ENCODE data around the gene PRPS1. TPM values are rescaled to one million over a fixed set of nuclear protein-coding genes. Genes with fewer than 3 reads are reported as not detected.

PRPS1 gene
- total and polyA plus RNA-seq, 9 of the 15 experiments (the other 6 are each of a cell fraction or from before 2014, with no cell fraction given): 47.8 to 175 (median 79.6) TPM

- Histone ChIP-seq H3K36me3 (ENCODE audit: control insufficient read depth, insufficient read depth, low read length) (peaks cover 20% of the 10 kb centered on the region), H3K9me1 (ENCODE audit: control insufficient read depth, insufficient read depth, low read length) (no peaks in the 10 kb centered on the region), H4K20me1 (replicated peaks; ENCODE audit: control insufficient read depth, insufficient read depth, low read length) (peaks cover 6% of the 10 kb centered on the region; the same call in 1 of the 2 replicates), H2AFZ (ENCODE audit: low read depth, low read length) (no peak overlapping the region), H3K27ac (ENCODE audit: extremely low read depth, low read depth, low read length) (no peak overlapping the region), H3K9me3 (replicated peaks; ENCODE audit: control insufficient read depth, insufficient read depth, low read depth, low read length) (no peaks in the 10 kb centered on the region), H3K4me2 (ENCODE audit: insufficient read depth, low read length) (no peak overlapping the region), H3K4me3 (no peak overlapping the region), H3K4me1 (replicated peaks in 1 of 2; ENCODE audit: control insufficient read depth in 2 of 2, insufficient read depth in 2 of 2, low read length in 2 of 2) (peaks cover 0 to 6% of the 10 kb centered on the region in 2 experiments; a peak in 4 of 5 replicates), H3K27me3 (ENCODE audit: control insufficient read depth in 2 of 2, insufficient read depth in 2 of 2, low read length in 2 of 2) (no peaks in the 10 kb centered on the region), H3K9ac (ENCODE audit: insufficient read depth in 1 of 2, low read depth in 2 of 2, low read length in 2 of 2) (no peak overlapping the region), H3K79me2 (ENCODE audit: control insufficient read depth, insufficient read depth, low read length) (peaks cover 77% of the 10 kb centered on the region)
- POLR2A ChIA-PET: interaction anchor here (0.7 to 1.4 kb wide), 2 partner anchors 52 to 452 kb away, joined by 3 to 4 read pairs; no protein-coding TSS in a partner anchor
- WGBS (ENCODE audit: insufficient coverage, low coverage, missing lambda C conversion rate): 90% methylated on average over 1 of the region's 1 CpG
- DNase-seq (ENCODE audit: extremely low read depth in 1 of 4, low spot score in 3 of 4): no peak
- FAIRE-seq: no peak
- in situ Hi-C loops (cut with MboI) (no loop called here), intact Hi-C loops (cut with micrococcal nuclease) (no loop called here)
- BruUV-seq (replicated peaks): no TSS peak
- TF ChIP-seq CCNT2 (IDR thresholded peaks at IDR 0.05; ENCODE audit: borderline replicate concordance, extremely low read depth, insufficient read length, low read depth, low read length) (no peak), THAP7 (CRISPR knock-in tag; IDR thresholded peaks at IDR 0.05) (no peak), ZHX1 (conservative IDR thresholded peaks at IDR 0.05; ENCODE audit: low read length) (no peak), NR2C2 (CRISPR knock-in tag; IDR thresholded peaks at IDR 0.05) (no peak), NR2C2 (tag; IDR thresholded peaks at IDR 0.05) (no peak), ZNF282 (CRISPR knock-in tag; IDR thresholded peaks at IDR 0.05) (no peak), ETS2 (tag; IDR thresholded peaks at IDR 0.05; ENCODE audit: borderline replicate concordance, poor library complexity, severe bottlenecking) (no peak), IRF2 (CRISPR knock-in tag; IDR thresholded peaks at IDR 0.05) (no peak), YBX1 (IDR thresholded peaks at IDR 0.05) (no peak), CSDE1 (IDR thresholded peaks at IDR 0.05) (no peak), MNT (conservative IDR thresholded peaks at IDR 0.05) (no peak), ZKSCAN1 (IDR thresholded peaks at IDR 0.05; ENCODE audit: low read depth, low read length) (no peak), TEAD4 (IDR thresholded peaks at IDR 0.05; ENCODE audit: low read length) (no peak), TEAD4 (CRISPR knock-in tag; IDR thresholded peaks at IDR 0.05; ENCODE audit: borderline replicate concordance) (no peak), TEAD1 (CRISPR knock-in tag; IDR thresholded peaks at IDR 0.05) (no peak), CBX1 (IDR thresholded peaks at IDR 0.05; ENCODE audit: low read depth) (no peak)
- ATAC-seq: no peak
- CTCF ChIA-PET (ENCODE audit: low intra/inter-chr PET ratio): no interaction called here
Measured at GRCh38 chrX:107632346-107632745, 4.0 kb downstream of the PRPS1 start.
